Lung (tissue), 12 donors: ENCODE measurements around the gene ACTL8. TPM values are rescaled to one million over a fixed set of nuclear protein-coding genes. Genes with fewer than 3 reads are reported as not detected.
A peak's percentile ranks its signal among the peaks of the same experiment; 100 is the strongest.

Experiments
- ATAC-seq: fragments of 200-7000 bp; cut with Tn5 transposase; one replicate; pipeline ENCODE4 v1.9.1; 2020; ENCODE audit warnings: moderate number of reproducible peaks; ENCODE audit not compliant: insufficient read depth, low FRiP score
- DNase-seq, 3 donors: peaks; one replicate each; pipeline ENCODE4 v3.0.0-alpha.2; 2013 to 2017
- H3K27ac ChIP-seq, 2 donors: one replicate each; pipeline ENCODE4 v1.5.1; 2013; ENCODE audit warnings: mild to moderate bottlenecking in 2 of 2, moderate library complexity in 2 of 2, control low read depth in 1 of 2, inconsistent platforms in 1 of 2, low read depth in 1 of 2, low read length in 1 of 2
- H3K27me3 ChIP-seq, 3 donors: one replicate each; pipeline ENCODE4 v1.5.1; 2013; ENCODE audit warnings: low read length in 2 of 3; ENCODE audit not compliant: control insufficient read depth in 3 of 3, insufficient read depth in 3 of 3
- H3K36me3 ChIP-seq, 4 donors: one replicate each; pipeline ENCODE4 v1.5.1; 2013; ENCODE audit warnings: low read length in 4 of 4, mild to moderate bottlenecking in 1 of 4, moderate library complexity in 1 of 4; ENCODE audit not compliant: control insufficient read depth in 4 of 4, insufficient read depth in 4 of 4
- H3K4me1 ChIP-seq, 5 donors: one replicate each; pipeline ENCODE4 v1.5.1; 2013; ENCODE audit warnings: low read length in 5 of 5, mild to moderate bottlenecking in 2 of 5, moderate library complexity in 1 of 5; ENCODE audit not compliant: control insufficient read depth in 5 of 5, insufficient read depth in 5 of 5
- H3K4me3 ChIP-seq: one replicate; pipeline ENCODE4 v1.5.1; 2013; ENCODE audit warnings: mild to moderate bottlenecking, control low read depth, moderate library complexity
- H3K9ac ChIP-seq, 2 donors: one replicate each; pipeline ENCODE4 v1.5.1; 2013; ENCODE audit warnings: low read length in 2 of 2, control low read depth in 1 of 2; ENCODE audit not compliant: insufficient read depth in 1 of 2
- H3K9me3 ChIP-seq, 4 donors: one replicate each; pipeline ENCODE4 v1.5.1; 2013; ENCODE audit warnings: low read length in 3 of 4, mild to moderate bottlenecking in 1 of 4, moderate library complexity in 1 of 4; ENCODE audit not compliant: control insufficient read depth in 4 of 4, insufficient read depth in 3 of 4
- WGBS, 2 donors: extraction: QIAGEN DNeasy Blood & Tissue Kit; methylation state at CpG; one replicate each; pipeline ENCODE4 v1.1.7; 2013; 5-methylcytosine and 5-hydroxymethylcytosine counted together
- polyA plus RNA-seq, 2 donors: library from polyadenylated mRNA; stranded (reverse); fragments of 200-250 nt; gene quantifications; one replicate each; pipeline ENCODE4 v1.2.1, GENCODE V29; 2013
- total RNA-seq, 2 donors: library from RNA; depleted of rRNA in 1 of 2; stranded (reverse); fragments of >200 nt in 1 of 2; gene quantifications; one replicate each; pipeline ENCODE4 v1.2.1, GENCODE V29; 2014 to 2021
- TF ChIP-seq, protein P1 (sequence below): IDR thresholded peaks from 2 replicates; pipeline ENCODE4 v1.5.1; 2012; ENCODE audit warnings: mild to moderate bottlenecking; ENCODE audit errors: control extremely low read depth, extremely low read depth
- donor health status: control.
- donor health status: control.
- donor health status: Bipolar disorder and iron deficiency.
- donor health status: healthy.
- donor health status: DM: yes; HTN: yes; CAD: no.

The ACTL8 gene
- total and polyA plus RNA-seq, 4 donors, result not detected

DNA sequence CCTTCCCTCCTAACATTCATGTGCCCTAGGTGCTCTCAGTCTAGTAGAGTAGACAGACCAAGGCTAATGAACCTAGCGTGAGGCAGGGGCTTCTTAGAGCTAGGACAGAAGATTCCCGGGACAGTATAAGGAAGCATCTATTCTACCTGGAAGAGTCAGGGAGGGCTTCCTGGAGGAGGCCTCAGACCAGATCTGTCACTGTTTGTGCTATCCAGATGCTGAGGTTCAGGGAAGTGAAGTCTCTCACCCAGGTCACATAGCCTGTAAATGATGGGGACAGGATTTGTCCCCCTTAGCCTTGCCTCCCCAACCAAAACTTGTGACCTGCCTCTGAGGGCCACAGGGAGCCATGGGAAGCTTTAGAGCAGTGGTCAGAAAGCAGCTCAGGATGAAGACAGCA lies 20.7 kb downstream of the ACTL8 start:
- Histone ChIP-seq H3K27me3 (no peaks in the 10 kb centered on the region), H3K4me1 (no peaks in the 10 kb centered on the region), H3K36me3 (no peaks in the 10 kb centered on the region), H3K4me3 (no peak overlapping the region), H3K9me3 (peaks cover 0 to 4% (median 0%) of the 10 kb centered on the region in 4 donors), H3K27ac (no peak overlapping the region), H3K9ac (no peak overlapping the region)
- no peak for DNase-seq
- WGBS, 2 donors, result 88 to 92% methylated on average over 2 of the region's 2 CpGs
- TF ChIP-seq, protein P1, sequence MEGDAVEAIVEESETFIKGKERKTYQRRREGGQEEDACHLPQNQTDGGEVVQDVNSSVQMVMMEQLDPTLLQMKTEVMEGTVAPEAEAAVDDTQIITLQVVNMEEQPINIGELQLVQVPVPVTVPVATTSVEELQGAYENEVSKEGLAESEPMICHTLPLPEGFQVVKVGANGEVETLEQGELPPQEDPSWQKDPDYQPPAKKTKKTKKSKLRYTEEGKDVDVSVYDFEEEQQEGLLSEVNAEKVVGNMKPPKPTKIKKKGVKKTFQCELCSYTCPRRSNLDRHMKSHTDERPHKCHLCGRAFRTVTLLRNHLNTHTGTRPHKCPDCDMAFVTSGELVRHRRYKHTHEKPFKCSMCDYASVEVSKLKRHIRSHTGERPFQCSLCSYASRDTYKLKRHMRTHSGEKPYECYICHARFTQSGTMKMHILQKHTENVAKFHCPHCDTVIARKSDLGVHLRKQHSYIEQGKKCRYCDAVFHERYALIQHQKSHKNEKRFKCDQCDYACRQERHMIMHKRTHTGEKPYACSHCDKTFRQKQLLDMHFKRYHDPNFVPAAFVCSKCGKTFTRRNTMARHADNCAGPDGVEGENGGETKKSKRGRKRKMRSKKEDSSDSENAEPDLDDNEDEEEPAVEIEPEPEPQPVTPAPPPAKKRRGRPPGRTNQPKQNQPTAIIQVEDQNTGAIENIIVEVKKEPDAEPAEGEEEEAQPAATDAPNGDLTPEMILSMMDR, result no peak
- ATAC-seq, result no peak

DNA sequence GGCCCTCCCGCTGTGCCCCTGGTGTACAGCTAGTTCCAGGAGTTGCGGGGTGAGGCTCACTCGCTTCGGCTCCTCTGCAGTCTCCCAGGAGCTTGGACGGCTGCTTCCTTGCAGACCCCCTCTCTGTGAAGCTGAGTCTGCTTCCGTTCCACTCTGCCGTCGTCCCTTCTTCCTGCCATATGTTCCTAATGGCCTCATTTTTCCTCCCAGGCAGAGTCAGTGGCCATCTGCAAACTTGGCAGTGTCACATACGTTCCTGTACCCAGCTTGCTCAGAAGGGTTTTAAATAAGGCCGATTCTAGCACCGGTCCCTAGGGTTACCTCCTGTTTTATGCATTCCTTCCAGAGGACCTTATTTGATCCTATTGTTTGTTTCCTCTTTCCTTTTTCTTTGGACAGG lies 21.3 kb downstream of the ACTL8 start:
- TF ChIP-seq, protein P1, result no peak
- ATAC-seq (no peak), DNase-seq (peak in 2 of 3 donors; percentile 15 to 39)
- 47 to 48% methylated on average over 11 of the region's 11 CpGs for WGBS, 2 donors
- no peak overlapping the region for H3K4me3 ChIP-seq
- no peaks in the 10 kb centered on the region for H3K4me1 ChIP-seq
- H3K27ac ChIP-seq, result no peak overlapping the region
- H3K9ac ChIP-seq, result no peak overlapping the region
- no peaks in the 10 kb centered on the region for H3K27me3 ChIP-seq
- H3K36me3 ChIP-seq, result no peaks in the 10 kb centered on the region
- H3K9me3 ChIP-seq, result peaks cover 0 to 4% (median 0%) of the 10 kb centered on the region in 4 donors

DNA sequence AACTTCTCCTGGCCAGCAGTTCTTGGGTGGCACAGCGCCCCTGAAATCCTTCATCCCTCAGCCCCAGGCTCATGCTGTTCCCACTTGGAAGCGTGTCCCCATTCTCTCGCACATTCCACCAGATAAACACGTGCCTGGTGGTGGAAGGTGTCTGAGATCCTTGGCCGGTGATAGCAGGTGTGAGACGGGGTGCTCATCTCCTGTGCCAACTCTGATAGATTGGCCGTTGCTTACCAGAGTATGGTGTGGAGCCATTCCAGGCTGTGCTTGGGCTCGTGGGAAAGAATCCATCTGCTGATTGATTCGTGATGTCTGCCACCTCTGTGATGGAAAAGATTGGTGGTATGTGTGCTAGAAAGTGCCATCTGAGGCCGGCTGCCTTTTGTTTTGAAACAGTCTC lies 22.2 kb downstream of the ACTL8 start:
- no peaks in the 10 kb centered on the region for H3K36me3 ChIP-seq
- peaks cover 0 to 4% (median 0%) of the 10 kb centered on the region in 4 donors for H3K9me3 ChIP-seq
- no peak overlapping the region for H3K9ac ChIP-seq
- no peaks in the 10 kb centered on the region for H3K4me1 ChIP-seq
- 66 to 78% methylated on average over 10 of the region's 10 CpGs for WGBS, 2 donors
- no peak overlapping the region for H3K4me3 ChIP-seq
- H3K27ac ChIP-seq, result no peak overlapping the region
- ATAC-seq, result no peak
- TF ChIP-seq, protein P1, result no peak
- DNase-seq, result no peak
- H3K27me3 ChIP-seq, result no peaks in the 10 kb centered on the region

DNA sequence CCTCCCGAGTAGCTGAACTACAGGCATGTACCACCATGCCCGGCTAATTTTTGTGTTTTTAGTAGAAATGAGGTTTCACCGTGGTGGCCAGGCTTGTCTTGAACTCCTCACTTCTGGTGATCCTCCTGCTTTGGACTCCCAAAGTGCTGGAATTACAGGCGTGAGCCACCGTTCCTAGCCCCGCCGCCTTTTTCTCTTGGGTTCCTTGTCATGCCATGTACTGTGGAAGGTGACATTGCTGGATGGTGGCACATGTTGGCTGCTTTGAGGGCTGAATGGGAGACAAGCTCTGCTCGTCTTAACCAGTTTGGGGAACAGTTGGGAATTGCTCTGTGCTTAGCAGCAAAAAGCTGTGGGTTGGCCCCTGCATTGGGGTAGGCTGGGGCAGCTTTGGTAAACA lies 22.7 kb downstream of the ACTL8 start:
- no peak overlapping the region for H3K4me3 ChIP-seq
- ATAC-seq, result no peak
- H3K27me3 ChIP-seq, result no peaks in the 10 kb centered on the region
- H3K36me3 ChIP-seq, result no peaks in the 10 kb centered on the region
- no peak overlapping the region for H3K27ac ChIP-seq
- TF ChIP-seq, protein P1, result no peak
- no peaks in the 10 kb centered on the region for H3K4me1 ChIP-seq
- 82 to 92% methylated on average over 8 of the region's 8 CpGs for WGBS, 2 donors
- peaks cover 0 to 4% (median 0%) of the 10 kb centered on the region in 4 donors for H3K9me3 ChIP-seq
- no peak overlapping the region for H3K9ac ChIP-seq
- DNase-seq, result no peak
